ENCODE measurements around the gene ACSL1.

GRCh38 chr4:184705692-184706091 is 120.1 kb downstream of the ACSL1 start:
- no peak for TF ChIP-seq CTCF (conservative IDR thresholded peaks at IDR 0.05; ENCODE audit: low read depth, low read length)
- no peak for TF ChIP-seq EZH2 (IDR thresholded peaks at IDR 0.05; ENCODE audit: low read length, unreplicated experiment)
